GM12878 (cell line): ENCODE measurements around the gene OSCP1.

Source experiments
- FOXM1 ChIP-seq: IDR thresholded peaks from 2 replicates; pipeline ENCODE4 v1.6.1; 2012; ENCODE audit warnings: low read depth, mild to moderate bottlenecking, inconsistent platforms, low read length, moderate library complexity
- PAX8 ChIP-seq: fragments of 450-650 bp; IDR thresholded peaks from 2 replicates; pipeline ENCODE4 v1.6.1; 2017; ENCODE audit warnings: mild to moderate bottlenecking, moderate library complexity
- POLR2AphosphoS5 ChIP-seq: IDR thresholded peaks from 2 replicates; pipeline ENCODE4 v1.6.1; 2011; ENCODE audit warnings: mild to moderate bottlenecking, low read length, inconsistent platforms
- RBBP5 ChIP-seq: fragments of 200-600 bp; sonication (generic); conservative IDR thresholded peaks from 2 replicates; pipeline ENCODE4 v1.6.1; 2016
- TF ChIP-seq, protein P1 (sequence below): fragments of 450-650 bp; formaldehyde crosslinking; IDR thresholded peaks from 2 replicates; pipeline ENCODE4 v1.4.0; 2020; ENCODE audit warnings: mild to moderate bottlenecking, moderate library complexity
- TF ChIP-seq, protein P2 (sequence below): IDR thresholded peaks from 2 replicates; pipeline ENCODE4 v1.6.1; 2012; ENCODE audit warnings: mild to moderate bottlenecking, low read depth, low read length
- TF ChIP-seq, protein P3 (sequence below), 3 experiments: IDR thresholded peaks in 2 of 3; conservative IDR thresholded peaks in 1 of 3; 2 replicates each; pipeline ENCODE4 v1.5.1; 2011; ENCODE audit warnings: low read depth in 3 of 3, low read length in 3 of 3, mild to moderate bottlenecking in 3 of 3, control low read depth in 2 of 3, moderate library complexity in 2 of 3, inconsistent platforms in 1 of 3, mixed read lengths in 1 of 3; ENCODE audit not compliant: control insufficient read depth in 2 of 3, insufficient read depth in 1 of 3; ENCODE audit errors: extremely low read depth in 1 of 3

DNA sequence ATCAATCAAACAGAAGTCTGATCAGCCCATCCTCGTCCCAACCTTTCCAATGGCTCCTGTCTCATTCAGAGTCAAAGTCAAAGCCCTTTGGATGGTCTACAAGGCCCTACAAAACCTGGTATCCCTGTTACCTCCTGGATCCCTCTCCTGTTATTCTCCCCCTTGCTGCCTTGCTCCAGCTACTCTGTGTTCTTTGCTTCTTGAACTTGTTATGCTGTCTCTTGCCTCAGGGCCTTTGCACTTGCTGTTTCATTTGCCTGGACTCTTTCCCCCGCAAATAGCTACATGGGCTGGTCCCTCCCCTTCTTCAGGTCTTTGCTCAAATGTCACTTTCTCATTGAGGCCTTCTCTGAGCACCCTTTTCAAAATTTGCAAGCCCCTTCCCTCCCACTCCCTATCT, 33.8 kb upstream of the OSCP1 start:
- TF ChIP-seq RBBP5: no peak
- TF ChIP-seq, protein P1, sequence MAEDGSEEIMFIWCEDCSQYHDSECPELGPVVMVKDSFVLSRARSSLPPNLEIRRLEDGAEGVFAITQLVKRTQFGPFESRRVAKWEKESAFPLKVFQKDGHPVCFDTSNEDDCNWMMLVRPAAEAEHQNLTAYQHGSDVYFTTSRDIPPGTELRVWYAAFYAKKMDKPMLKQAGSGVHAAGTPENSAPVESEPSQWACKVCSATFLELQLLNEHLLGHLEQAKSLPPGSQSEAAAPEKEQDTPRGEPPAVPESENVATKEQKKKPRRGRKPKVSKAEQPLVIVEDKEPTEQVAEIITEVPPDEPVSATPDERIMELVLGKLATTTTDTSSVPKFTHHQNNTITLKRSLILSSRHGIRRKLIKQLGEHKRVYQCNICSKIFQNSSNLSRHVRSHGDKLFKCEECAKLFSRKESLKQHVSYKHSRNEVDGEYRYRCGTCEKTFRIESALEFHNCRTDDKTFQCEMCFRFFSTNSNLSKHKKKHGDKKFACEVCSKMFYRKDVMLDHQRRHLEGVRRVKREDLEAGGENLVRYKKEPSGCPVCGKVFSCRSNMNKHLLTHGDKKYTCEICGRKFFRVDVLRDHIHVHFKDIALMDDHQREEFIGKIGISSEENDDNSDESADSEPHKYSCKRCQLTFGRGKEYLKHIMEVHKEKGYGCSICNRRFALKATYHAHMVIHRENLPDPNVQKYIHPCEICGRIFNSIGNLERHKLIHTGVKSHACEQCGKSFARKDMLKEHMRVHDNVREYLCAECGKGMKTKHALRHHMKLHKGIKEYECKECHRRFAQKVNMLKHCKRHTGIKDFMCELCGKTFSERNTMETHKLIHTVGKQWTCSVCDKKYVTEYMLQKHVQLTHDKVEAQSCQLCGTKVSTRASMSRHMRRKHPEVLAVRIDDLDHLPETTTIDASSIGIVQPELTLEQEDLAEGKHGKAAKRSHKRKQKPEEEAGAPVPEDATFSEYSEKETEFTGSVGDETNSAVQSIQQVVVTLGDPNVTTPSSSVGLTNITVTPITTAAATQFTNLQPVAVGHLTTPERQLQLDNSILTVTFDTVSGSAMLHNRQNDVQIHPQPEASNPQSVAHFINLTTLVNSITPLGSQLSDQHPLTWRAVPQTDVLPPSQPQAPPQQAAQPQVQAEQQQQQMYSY (CRISPR knock-in tag): no peak
- no peak for TF ChIP-seq POLR2AphosphoS5
- TF ChIP-seq PAX8: no peak
- TF ChIP-seq, protein P2, sequence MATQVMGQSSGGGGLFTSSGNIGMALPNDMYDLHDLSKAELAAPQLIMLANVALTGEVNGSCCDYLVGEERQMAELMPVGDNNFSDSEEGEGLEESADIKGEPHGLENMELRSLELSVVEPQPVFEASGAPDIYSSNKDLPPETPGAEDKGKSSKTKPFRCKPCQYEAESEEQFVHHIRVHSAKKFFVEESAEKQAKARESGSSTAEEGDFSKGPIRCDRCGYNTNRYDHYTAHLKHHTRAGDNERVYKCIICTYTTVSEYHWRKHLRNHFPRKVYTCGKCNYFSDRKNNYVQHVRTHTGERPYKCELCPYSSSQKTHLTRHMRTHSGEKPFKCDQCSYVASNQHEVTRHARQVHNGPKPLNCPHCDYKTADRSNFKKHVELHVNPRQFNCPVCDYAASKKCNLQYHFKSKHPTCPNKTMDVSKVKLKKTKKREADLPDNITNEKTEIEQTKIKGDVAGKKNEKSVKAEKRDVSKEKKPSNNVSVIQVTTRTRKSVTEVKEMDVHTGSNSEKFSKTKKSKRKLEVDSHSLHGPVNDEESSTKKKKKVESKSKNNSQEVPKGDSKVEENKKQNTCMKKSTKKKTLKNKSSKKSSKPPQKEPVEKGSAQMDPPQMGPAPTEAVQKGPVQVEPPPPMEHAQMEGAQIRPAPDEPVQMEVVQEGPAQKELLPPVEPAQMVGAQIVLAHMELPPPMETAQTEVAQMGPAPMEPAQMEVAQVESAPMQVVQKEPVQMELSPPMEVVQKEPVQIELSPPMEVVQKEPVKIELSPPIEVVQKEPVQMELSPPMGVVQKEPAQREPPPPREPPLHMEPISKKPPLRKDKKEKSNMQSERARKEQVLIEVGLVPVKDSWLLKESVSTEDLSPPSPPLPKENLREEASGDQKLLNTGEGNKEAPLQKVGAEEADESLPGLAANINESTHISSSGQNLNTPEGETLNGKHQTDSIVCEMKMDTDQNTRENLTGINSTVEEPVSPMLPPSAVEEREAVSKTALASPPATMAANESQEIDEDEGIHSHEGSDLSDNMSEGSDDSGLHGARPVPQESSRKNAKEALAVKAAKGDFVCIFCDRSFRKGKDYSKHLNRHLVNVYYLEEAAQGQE: no peak
- TF ChIP-seq FOXM1: no peak
- TF ChIP-seq, protein P3, sequence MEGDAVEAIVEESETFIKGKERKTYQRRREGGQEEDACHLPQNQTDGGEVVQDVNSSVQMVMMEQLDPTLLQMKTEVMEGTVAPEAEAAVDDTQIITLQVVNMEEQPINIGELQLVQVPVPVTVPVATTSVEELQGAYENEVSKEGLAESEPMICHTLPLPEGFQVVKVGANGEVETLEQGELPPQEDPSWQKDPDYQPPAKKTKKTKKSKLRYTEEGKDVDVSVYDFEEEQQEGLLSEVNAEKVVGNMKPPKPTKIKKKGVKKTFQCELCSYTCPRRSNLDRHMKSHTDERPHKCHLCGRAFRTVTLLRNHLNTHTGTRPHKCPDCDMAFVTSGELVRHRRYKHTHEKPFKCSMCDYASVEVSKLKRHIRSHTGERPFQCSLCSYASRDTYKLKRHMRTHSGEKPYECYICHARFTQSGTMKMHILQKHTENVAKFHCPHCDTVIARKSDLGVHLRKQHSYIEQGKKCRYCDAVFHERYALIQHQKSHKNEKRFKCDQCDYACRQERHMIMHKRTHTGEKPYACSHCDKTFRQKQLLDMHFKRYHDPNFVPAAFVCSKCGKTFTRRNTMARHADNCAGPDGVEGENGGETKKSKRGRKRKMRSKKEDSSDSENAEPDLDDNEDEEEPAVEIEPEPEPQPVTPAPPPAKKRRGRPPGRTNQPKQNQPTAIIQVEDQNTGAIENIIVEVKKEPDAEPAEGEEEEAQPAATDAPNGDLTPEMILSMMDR (IDR thresholded peaks at IDR 0.05 in 2 of 3, conservative IDR thresholded peaks at IDR 0.05 in 1 of 3; ENCODE audit: control insufficient read depth in 2 of 3, extremely low read depth in 1 of 3, insufficient read depth in 1 of 3, low read depth in 3 of 3, low read length in 3 of 3): no peak
